ENCODE measurements around the gene CYP3A7. TPM values are rescaled to one million over a fixed set of nuclear protein-coding genes. Genes with fewer than 3 reads are reported as not detected.

The CYP3A7 gene
- total and polyA plus RNA-seq, 2 of the 13 experiments (the other 11 are each of a cell fraction or from before 2014, with no cell fraction given) = 5.8 to 6.4 TPM

GRCh38 chr7:99693427-99694200, 41.4 kb downstream of the CYP3A7 start (continued):
- TF ChIP-seq GATAD1 (CRISPR knock-in tag; IDR thresholded peaks at IDR 0.05) = peak; percentile 56; the same call in 1 of the 2 replicates
- peak; percentile 85 for TF ChIP-seq ZBTB43 (CRISPR knock-in tag; conservative IDR thresholded peaks at IDR 0.05)
- TF ChIP-seq NFKBIZ (CRISPR knock-in tag; IDR thresholded peaks at IDR 0.05) = peak; percentile 65; the same call in 1 of the 2 replicates
- TF ChIP-seq ATAD3A (CRISPR knock-in tag; IDR thresholded peaks at IDR 0.05) = no peak
- no peak for TF ChIP-seq CREBL2 (CRISPR knock-in tag; IDR thresholded peaks at IDR 0.05; ENCODE audit: borderline replicate concordance)
- TF ChIP-seq ZNF605 (CRISPR knock-in tag; IDR thresholded peaks at IDR 0.05) = peak; percentile 95
- TF ChIP-seq ATF2 (CRISPR knock-in tag; IDR thresholded peaks at IDR 0.05) = peak; percentile 61; the same call in 1 of the 2 replicates
- TF ChIP-seq SALL2 (CRISPR knock-in tag; IDR thresholded peaks at IDR 0.05) = peak; percentile 69; the same call in 1 of the 2 replicates
- TF ChIP-seq MED1 (CRISPR knock-in tag; IDR thresholded peaks at IDR 0.05) = peak; percentile 95
- 0 out of 2 replicates have a peak, but pooled peaks have one; percentile 42 for TF ChIP-seq ISX (CRISPR knock-in tag; conservative IDR thresholded peaks at IDR 0.05)
- TF ChIP-seq XBP1 (CRISPR knock-in tag; IDR thresholded peaks at IDR 0.05) = 0 out of 2 replicates have a peak, but pooled peaks have one; percentile 51
- TF ChIP-seq SPEN (CRISPR knock-in tag; IDR thresholded peaks at IDR 0.05; ENCODE audit: low read depth) = peak; percentile 76
- no peak for TF ChIP-seq KAT2B (IDR thresholded peaks at IDR 0.05; ENCODE audit: borderline replicate concordance, low read depth, low read length)
- no peak for TF ChIP-seq ATM (IDR thresholded peaks at IDR 0.05; ENCODE audit: borderline replicate concordance)
- TF ChIP-seq ZNF629 (CRISPR knock-in tag; conservative IDR thresholded peaks at IDR 0.05) = 0 out of 2 replicates have a peak, but pooled peaks have one; percentile 31
- no peak; the same call in 1 of the 2 replicates for TF ChIP-seq NR2F2 (IDR thresholded peaks at IDR 0.05; ENCODE audit: borderline replicate concordance, low read depth)
- TF ChIP-seq KMT2B (CRISPR knock-in tag; IDR thresholded peaks at IDR 0.05) = peak; percentile 79
- TF ChIP-seq FOXK2 (IDR thresholded peaks at IDR 0.05) = peak; percentile 7; the same call in 1 of the 2 replicates
- peak; percentile 65; the same call in 1 of the 2 replicates for TF ChIP-seq ZFP37 (CRISPR knock-in tag; IDR thresholded peaks at IDR 0.05; ENCODE audit: borderline replicate concordance)
- TF ChIP-seq ZNF550 (CRISPR knock-in tag; IDR thresholded peaks at IDR 0.05; ENCODE audit: borderline replicate concordance) = no peak
- TF ChIP-seq NKX3-1 (CRISPR knock-in tag; IDR thresholded peaks at IDR 0.05) = no peak
- TF ChIP-seq FOXP1 (IDR thresholded peaks at IDR 0.05) = no peak
- peak; percentile 78 for TF ChIP-seq FOXP1 (CRISPR knock-in tag; IDR thresholded peaks at IDR 0.05)
- TF ChIP-seq NFRKB (IDR thresholded peaks at IDR 0.05) = peak; percentile 92
- TF ChIP-seq ARNTL (CRISPR knock-in tag; IDR thresholded peaks at IDR 0.05) = peak; percentile 65; the same call in 1 of the 2 replicates
- no peak for TF ChIP-seq ZNF589 (CRISPR knock-in tag; conservative IDR thresholded peaks at IDR 0.05)
- no peak; the same call in 1 of the 2 replicates for TF ChIP-seq ELF4 (CRISPR knock-in tag; IDR thresholded peaks at IDR 0.05; ENCODE audit: borderline replicate concordance)
- TF ChIP-seq HNF4A (CRISPR knock-in tag; IDR thresholded peaks at IDR 0.05) = peak; percentile 54
- TF ChIP-seq ZNF3 (CRISPR knock-in tag; IDR thresholded peaks at IDR 0.05) = no peak
- 0 out of 2 replicates have a peak, but pooled peaks have one; percentile 6 for TF ChIP-seq PHF20 (CRISPR knock-in tag; IDR thresholded peaks at IDR 0.05)
- TF ChIP-seq BRCA1 (CRISPR knock-in tag; IDR thresholded peaks at IDR 0.05) = no peak
- TF ChIP-seq ZBTB3 (CRISPR knock-in tag; IDR thresholded peaks at IDR 0.05; ENCODE audit: borderline replicate concordance, low read depth) = peak; percentile 73; the same call in 1 of the 2 replicates
